GM19099 (cell line): ENCODE data around the gene KCNJ1.

Experiments used
- POLR2A ChIP-seq: IDR thresholded peaks from 3 replicates; pipeline ENCODE4 v1.6.1; 2011; ENCODE audit warnings: low read depth; ENCODE audit not compliant: insufficient read length; ENCODE audit errors: extremely low read depth

Gene KCNJ1

GRCh38 chr11:128856241-128856640, 10.9 kb downstream of the KCNJ1 start:
- TF ChIP-seq POLR2A: no peak

GRCh38 chr11:128854841-128855240, 12.3 kb downstream of the KCNJ1 start:
- TF ChIP-seq POLR2A: no peak

- no peak for TF ChIP-seq POLR2A
Measured at GRCh38 chr11:128853559-128853958, 13.5 kb downstream of the KCNJ1 start.

- no peak for TF ChIP-seq POLR2A
Measured at GRCh38 chr11:128852327-128853023, 14.6 kb downstream of the KCNJ1 start.

GRCh38 chr11:128848815-128849455, 18.2 kb downstream of the KCNJ1 start:
- TF ChIP-seq POLR2A: no peak

GRCh38 chr11:128846985-128847384, 20.1 kb downstream of the KCNJ1 start:
- no peak for TF ChIP-seq POLR2A

- TF ChIP-seq POLR2A: no peak
Measured at GRCh38 chr11:128845334-128845780, 21.7 kb downstream of the KCNJ1 start.

- no peak for TF ChIP-seq POLR2A
Measured at GRCh38 chr11:128843198-128843785, 23.8 kb downstream of the KCNJ1 start.

GRCh38 chr11:128841461-128842072, 25.5 kb downstream of the KCNJ1 start:
- TF ChIP-seq POLR2A: no peak

GRCh38 chr11:128840783-128841182, 26.3 kb downstream of the KCNJ1 start:
- TF ChIP-seq POLR2A: no peak

GRCh38 chr11:128840137-128840536, 27.0 kb downstream of the KCNJ1 start:
- no peak for TF ChIP-seq POLR2A

GRCh38 chr11:128839081-128839480, 28.0 kb downstream of the KCNJ1 start:
- no peak for TF ChIP-seq POLR2A

- no peak for TF ChIP-seq POLR2A
Measured at GRCh38 chr11:128837627-128838026, 29.5 kb downstream of the KCNJ1 start.

GRCh38 chr11:128835741-128836430, 31.2 kb downstream of the KCNJ1 start:
- TF ChIP-seq POLR2A: no peak

- TF ChIP-seq POLR2A: no peak
Measured at GRCh38 chr11:128834157-128834556, 32.9 kb downstream of the KCNJ1 start.
